Measurements from ENCODE around the gene NUDT7.

DNA sequence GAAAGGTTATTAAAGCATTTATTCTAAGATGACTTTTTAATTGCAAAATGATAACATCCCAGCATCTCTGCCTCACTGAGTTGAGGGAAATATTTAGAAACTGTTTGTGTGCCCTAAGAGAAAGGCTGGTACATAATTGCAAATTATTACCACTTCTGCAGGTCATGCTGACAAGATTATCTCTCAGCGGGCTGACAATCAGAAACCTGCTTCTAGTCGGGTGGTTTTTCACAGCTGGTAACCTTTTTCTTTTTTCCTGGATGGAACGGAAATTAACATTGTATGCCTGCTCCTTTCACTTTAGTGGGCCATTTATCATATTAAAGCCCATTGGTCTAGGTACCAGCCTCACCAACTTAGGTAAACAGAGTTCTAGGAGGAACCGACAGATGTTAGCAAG lies 17.0 kb upstream of the NUDT7 start:
- TF ChIP-seq, protein P1, sequence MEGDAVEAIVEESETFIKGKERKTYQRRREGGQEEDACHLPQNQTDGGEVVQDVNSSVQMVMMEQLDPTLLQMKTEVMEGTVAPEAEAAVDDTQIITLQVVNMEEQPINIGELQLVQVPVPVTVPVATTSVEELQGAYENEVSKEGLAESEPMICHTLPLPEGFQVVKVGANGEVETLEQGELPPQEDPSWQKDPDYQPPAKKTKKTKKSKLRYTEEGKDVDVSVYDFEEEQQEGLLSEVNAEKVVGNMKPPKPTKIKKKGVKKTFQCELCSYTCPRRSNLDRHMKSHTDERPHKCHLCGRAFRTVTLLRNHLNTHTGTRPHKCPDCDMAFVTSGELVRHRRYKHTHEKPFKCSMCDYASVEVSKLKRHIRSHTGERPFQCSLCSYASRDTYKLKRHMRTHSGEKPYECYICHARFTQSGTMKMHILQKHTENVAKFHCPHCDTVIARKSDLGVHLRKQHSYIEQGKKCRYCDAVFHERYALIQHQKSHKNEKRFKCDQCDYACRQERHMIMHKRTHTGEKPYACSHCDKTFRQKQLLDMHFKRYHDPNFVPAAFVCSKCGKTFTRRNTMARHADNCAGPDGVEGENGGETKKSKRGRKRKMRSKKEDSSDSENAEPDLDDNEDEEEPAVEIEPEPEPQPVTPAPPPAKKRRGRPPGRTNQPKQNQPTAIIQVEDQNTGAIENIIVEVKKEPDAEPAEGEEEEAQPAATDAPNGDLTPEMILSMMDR (IDR thresholded peaks at IDR 0.05): no peak
- TF ChIP-seq POLR2A (IDR thresholded peaks at IDR 0.05; ENCODE audit: low read depth) (no peak), EP300 (IDR thresholded peaks at IDR 0.05) (no peak), POLR2AphosphoS5 (IDR thresholded peaks at IDR 0.05) (no peak)

Measured in esophagus muscularis mucosa (tissue), 4 donors.